K562 (cell line): ENCODE data around the gene TCEANC. TPM values are rescaled to one million over a fixed set of nuclear protein-coding genes. Genes with fewer than 3 reads are reported as not detected.
A peak's percentile ranks its signal among the peaks of the same experiment; 100 is the strongest.

Experiments
- BRCA1 ChIP-seq, 2 experiments: fragments of 450-650 bp in 1 of 2; sonication (generic) in 1 of 2; formaldehyde crosslinking in 1 of 2; IDR thresholded peaks; 2 replicates each; pipeline versions ENCODE4 v1.5.0 to v1.6.1; 2017 to 2020; ENCODE audit warnings: mild to moderate bottlenecking in 1 of 2, missing genetic modification reagents in 1 of 2
- C11orf30 ChIP-seq: fragments of 450-650 bp; IDR thresholded peaks from 2 replicates; pipeline ENCODE4 v1.6.1; 2016; ENCODE audit warnings: low read depth, mild to moderate bottlenecking
- CBFA2T2 ChIP-seq: fragments of 450-650 bp; conservative IDR thresholded peaks from 2 replicates; pipeline ENCODE4 v1.6.1; 2017; ENCODE audit warnings: mild to moderate bottlenecking
- ELF4 ChIP-seq: fragments of 450-650 bp; formaldehyde crosslinking; IDR thresholded peaks from 2 replicates; pipeline ENCODE4 v1.4.0; 2022; ENCODE audit warnings: missing genetic modification characterization
- JUND ChIP-seq, 2 experiments: IDR thresholded peaks; 2 replicates in 1 of 2; 3 replicates in 1 of 2; pipeline ENCODE4 v1.6.1; 2011; ENCODE audit warnings: borderline replicate concordance in 2 of 2, low read depth in 2 of 2, low read length in 2 of 2, improper control_type of control experiment in 1 of 2, missing biosample characterization in 1 of 2, missing genetic modification characterization in 1 of 2, missing genetic modification reagents in 1 of 2
- LCOR ChIP-seq: sonication (generic); formaldehyde crosslinking; IDR thresholded peaks from 2 replicates; pipeline ENCODE4 v1.8.0; 2022; ENCODE audit warnings: mild to moderate bottlenecking, missing genetic modification reagents
- MAZ ChIP-seq, 2 experiments: fragments of 450-650 bp in 1 of 2; sonication (generic) in 1 of 2; formaldehyde crosslinking; IDR thresholded peaks in 1 of 2; conservative IDR thresholded peaks in 1 of 2; 2 replicates each; pipeline versions ENCODE4 v1.4.0 to v1.5.0; 2020; ENCODE audit warnings: mild to moderate bottlenecking in 1 of 2, missing genetic modification reagents in 1 of 2
- PML ChIP-seq: IDR thresholded peaks from 2 replicates; pipeline ENCODE4 v1.6.1; 2012; ENCODE audit warnings: low read length, inconsistent platforms
- RB1 ChIP-seq: fragments of 450-650 bp; IDR thresholded peaks from 2 replicates; pipeline ENCODE4 v1.6.1; 2017; ENCODE audit warnings: low read depth, mild to moderate bottlenecking
- RBBP5 ChIP-seq: fragments of 200-600 bp; sonication (generic); IDR thresholded peaks from 2 replicates; pipeline ENCODE4 v1.6.1; 2012; ENCODE audit warnings: borderline replicate concordance, mild to moderate bottlenecking, low read length, control low read depth, inconsistent platforms; ENCODE audit not compliant: insufficient read depth, poor library complexity, severe bottlenecking
- TEAD4 ChIP-seq, 2 experiments: sonication (generic) in 1 of 2; formaldehyde crosslinking in 1 of 2; IDR thresholded peaks; 2 replicates each; pipeline versions ENCODE4 v1.6.1 to v1.8.0; 2012 to 2022; ENCODE audit warnings: borderline replicate concordance in 1 of 2, inconsistent platforms in 1 of 2, low read length in 1 of 2, mild to moderate bottlenecking in 1 of 2, missing genetic modification reagents in 1 of 2
- TRIM28 ChIP-seq: fragments of 450-650 bp; IDR thresholded peaks from 2 replicates; pipeline ENCODE4 v1.6.1; 2017
- ZBED1 ChIP-seq: IDR thresholded peaks from 2 replicates; pipeline ENCODE4 v1.6.1; 2014
- polyA plus RNA-seq, 8 experiments: library from polyadenylated mRNA; depleted of rRNA in 4 of 8; stranded (reverse) in 5 of 8; unstranded in 3 of 8; fragments of >200 nt; fragmentation: Nextera tagmentation in 2 of 8; fragmentation: Illumina TruSeq in 1 of 8; extraction: Ambion mirVana in 2 of 8; extraction: Trizol in 1 of 8; gene quantifications; 2 replicates each; pipeline versions ENCODE4 v1.2.1 to v1.2.3, GENCODE V29; 2011 to 2014; ENCODE audit warnings: inconsistent platforms in 1 of 8, missing spikeins in 1 of 8
- total RNA-seq, 7 experiments: library from RNA; depleted of rRNA in 6 of 7; stranded (reverse); fragments of >200 nt in 6 of 7; fragmentation: Illumina TruSeq in 2 of 7; extraction: Trizol in 2 of 7; gene quantifications; 2 replicates each; pipeline versions ENCODE4 v1.2.1 to v1.2.3, GENCODE V29; 2011 to 2021; ENCODE audit warnings: low replicate concordance in 1 of 7
- TF ChIP-seq, protein P1 (sequence below): sonication (generic); formaldehyde crosslinking; IDR thresholded peaks from 2 replicates; pipeline ENCODE4 v1.5.0; 2020; ENCODE audit warnings: missing genetic modification reagents
- TF ChIP-seq, protein P2 (sequence below): sonication (generic); formaldehyde crosslinking; IDR thresholded peaks from 2 replicates; pipeline ENCODE4 v1.8.0; 2022; ENCODE audit warnings: mild to moderate bottlenecking, missing genetic modification reagents
- TF ChIP-seq, protein P3 (sequence below): fragments of 450-650 bp; IDR thresholded peaks from 2 replicates; pipeline ENCODE4 v1.6.1; 2016
- TF ChIP-seq, protein P4 (sequence below): sonication (generic); IDR thresholded peaks from 2 replicates; pipeline ENCODE4 v1.6.1; 2016
- TF ChIP-seq, protein P5 (sequence below): fragments of 250-450 bp; sonication (Bioruptor Pico); IDR thresholded peaks from 2 replicates; pipeline ENCODE4 v1.5.0; 2021

TCEANC gene
- total and polyA plus RNA-seq, 9 of the 15 experiments (the other 6 are each of a cell fraction or from before 2014, with no cell fraction given), result 1.2 to 2.8 (median 2.0) TPM

DNA sequence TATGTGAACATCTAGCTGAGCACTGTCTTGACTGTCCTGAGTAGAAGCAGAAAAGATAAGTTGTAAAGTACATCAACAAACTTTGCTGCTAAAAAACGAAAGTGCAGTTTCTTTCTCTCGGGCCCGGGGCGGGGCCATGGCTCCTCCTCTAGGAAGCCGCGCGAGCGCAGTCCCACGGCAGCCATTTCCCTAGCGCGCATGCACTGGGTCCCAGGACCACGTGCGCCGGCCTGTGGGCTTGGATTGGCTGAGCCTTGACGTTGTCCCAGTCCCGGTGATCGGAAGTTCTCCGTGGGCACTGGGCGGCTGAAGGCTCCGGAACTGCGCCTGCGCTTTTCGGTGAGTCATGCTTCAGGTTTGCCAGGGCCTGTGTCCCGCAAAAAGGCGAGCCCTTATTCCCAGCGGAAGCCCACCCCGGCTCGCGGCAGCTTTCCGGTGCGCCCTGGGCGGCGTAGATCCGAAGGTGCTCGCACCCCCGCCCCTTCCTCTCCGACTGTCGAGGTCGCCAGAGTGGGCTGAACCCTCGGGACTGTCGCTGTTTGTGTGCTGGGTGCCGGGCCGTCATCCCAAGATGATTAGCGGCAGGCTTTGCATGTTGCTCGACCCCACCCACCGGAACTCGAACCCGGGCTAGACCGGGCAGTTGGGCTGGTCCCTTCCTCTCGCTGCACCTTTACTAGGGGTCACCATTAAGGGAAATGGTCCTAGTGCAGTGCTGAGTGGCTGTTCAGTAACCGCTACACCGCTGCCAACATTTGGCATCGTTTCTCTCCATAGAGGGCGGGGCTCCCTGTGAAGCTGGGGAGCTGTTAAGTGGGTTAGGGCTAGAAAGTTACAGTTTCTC is at the start of gene TCEANC (continued):
- TF ChIP-seq BRCA1 (IDR thresholded peaks at IDR 0.05) (no peak), BRCA1 (CRISPR knock-in tag; IDR thresholded peaks at IDR 0.05) (no peak), RBBP5 (peak; percentile 56), TRIM28 (peak; percentile 45; the same call in 1 of the 2 replicates), JUND (IDR thresholded peaks at IDR 0.05; ENCODE audit: borderline replicate concordance, low read depth, low read length) (peak; percentile 83), JUND (tag; IDR thresholded peaks at IDR 0.05; ENCODE audit: borderline replicate concordance, low read depth, low read length) (peak; percentile 67; the same call in 2 of the 3 replicates), ELF4 (CRISPR knock-in tag) (no peak), MAZ (CRISPR knock-in tag; conservative IDR thresholded peaks at IDR 0.05 in 1 of 2, IDR thresholded peaks at IDR 0.05 in 1 of 2) (peak in 1 of 2 experiments; percentile 62; a peak in 2 of 4 replicates), PML (0 out of 2 replicates have a peak, but pooled peaks have one; percentile 40), RB1 (0 out of 2 replicates have a peak, but pooled peaks have one; percentile 35), ZBED1 (0 out of 2 replicates have a peak, but pooled peaks have one; percentile 69), TEAD4 (IDR thresholded peaks at IDR 0.05; ENCODE audit: low read length) (no peak), TEAD4 (CRISPR knock-in tag; IDR thresholded peaks at IDR 0.05; ENCODE audit: borderline replicate concordance) (no peak), C11orf30 (peak; percentile 76), LCOR (CRISPR knock-in tag) (peak; percentile 36; the same call in 1 of the 2 replicates), CBFA2T2 (peak; percentile 60)
- TF ChIP-seq, protein P1, sequence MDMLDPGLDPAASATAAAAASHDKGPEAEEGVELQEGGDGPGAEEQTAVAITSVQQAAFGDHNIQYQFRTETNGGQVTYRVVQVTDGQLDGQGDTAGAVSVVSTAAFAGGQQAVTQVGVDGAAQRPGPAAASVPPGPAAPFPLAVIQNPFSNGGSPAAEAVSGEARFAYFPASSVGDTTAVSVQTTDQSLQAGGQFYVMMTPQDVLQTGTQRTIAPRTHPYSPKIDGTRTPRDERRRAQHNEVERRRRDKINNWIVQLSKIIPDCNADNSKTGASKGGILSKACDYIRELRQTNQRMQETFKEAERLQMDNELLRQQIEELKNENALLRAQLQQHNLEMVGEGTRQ (CRISPR knock-in tag), result peak; percentile 98
- TF ChIP-seq, protein P2, sequence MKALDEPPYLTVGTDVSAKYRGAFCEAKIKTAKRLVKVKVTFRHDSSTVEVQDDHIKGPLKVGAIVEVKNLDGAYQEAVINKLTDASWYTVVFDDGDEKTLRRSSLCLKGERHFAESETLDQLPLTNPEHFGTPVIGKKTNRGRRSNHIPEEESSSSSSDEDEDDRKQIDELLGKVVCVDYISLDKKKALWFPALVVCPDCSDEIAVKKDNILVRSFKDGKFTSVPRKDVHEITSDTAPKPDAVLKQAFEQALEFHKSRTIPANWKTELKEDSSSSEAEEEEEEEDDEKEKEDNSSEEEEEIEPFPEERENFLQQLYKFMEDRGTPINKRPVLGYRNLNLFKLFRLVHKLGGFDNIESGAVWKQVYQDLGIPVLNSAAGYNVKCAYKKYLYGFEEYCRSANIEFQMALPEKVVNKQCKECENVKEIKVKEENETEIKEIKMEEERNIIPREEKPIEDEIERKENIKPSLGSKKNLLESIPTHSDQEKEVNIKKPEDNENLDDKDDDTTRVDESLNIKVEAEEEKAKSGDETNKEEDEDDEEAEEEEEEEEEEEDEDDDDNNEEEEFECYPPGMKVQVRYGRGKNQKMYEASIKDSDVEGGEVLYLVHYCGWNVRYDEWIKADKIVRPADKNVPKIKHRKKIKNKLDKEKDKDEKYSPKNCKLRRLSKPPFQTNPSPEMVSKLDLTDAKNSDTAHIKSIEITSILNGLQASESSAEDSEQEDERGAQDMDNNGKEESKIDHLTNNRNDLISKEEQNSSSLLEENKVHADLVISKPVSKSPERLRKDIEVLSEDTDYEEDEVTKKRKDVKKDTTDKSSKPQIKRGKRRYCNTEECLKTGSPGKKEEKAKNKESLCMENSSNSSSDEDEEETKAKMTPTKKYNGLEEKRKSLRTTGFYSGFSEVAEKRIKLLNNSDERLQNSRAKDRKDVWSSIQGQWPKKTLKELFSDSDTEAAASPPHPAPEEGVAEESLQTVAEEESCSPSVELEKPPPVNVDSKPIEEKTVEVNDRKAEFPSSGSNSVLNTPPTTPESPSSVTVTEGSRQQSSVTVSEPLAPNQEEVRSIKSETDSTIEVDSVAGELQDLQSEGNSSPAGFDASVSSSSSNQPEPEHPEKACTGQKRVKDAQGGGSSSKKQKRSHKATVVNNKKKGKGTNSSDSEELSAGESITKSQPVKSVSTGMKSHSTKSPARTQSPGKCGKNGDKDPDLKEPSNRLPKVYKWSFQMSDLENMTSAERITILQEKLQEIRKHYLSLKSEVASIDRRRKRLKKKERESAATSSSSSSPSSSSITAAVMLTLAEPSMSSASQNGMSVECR, result peak; percentile 53; the same call in 1 of the 2 replicates
- TF ChIP-seq, protein P3, sequence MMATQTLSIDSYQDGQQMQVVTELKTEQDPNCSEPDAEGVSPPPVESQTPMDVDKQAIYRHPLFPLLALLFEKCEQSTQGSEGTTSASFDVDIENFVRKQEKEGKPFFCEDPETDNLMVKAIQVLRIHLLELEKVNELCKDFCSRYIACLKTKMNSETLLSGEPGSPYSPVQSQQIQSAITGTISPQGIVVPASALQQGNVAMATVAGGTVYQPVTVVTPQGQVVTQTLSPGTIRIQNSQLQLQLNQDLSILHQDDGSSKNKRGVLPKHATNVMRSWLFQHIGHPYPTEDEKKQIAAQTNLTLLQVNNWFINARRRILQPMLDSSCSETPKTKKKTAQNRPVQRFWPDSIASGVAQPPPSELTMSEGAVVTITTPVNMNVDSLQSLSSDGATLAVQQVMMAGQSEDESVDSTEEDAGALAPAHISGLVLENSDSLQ, result peak; percentile 77
- TF ChIP-seq, protein P4, sequence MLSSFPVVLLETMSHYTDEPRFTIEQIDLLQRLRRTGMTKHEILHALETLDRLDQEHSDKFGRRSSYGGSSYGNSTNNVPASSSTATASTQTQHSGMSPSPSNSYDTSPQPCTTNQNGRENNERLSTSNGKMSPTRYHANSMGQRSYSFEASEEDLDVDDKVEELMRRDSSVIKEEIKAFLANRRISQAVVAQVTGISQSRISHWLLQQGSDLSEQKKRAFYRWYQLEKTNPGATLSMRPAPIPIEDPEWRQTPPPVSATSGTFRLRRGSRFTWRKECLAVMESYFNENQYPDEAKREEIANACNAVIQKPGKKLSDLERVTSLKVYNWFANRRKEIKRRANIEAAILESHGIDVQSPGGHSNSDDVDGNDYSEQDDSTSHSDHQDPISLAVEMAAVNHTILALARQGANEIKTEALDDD, result no peak
- TF ChIP-seq, protein P5, sequence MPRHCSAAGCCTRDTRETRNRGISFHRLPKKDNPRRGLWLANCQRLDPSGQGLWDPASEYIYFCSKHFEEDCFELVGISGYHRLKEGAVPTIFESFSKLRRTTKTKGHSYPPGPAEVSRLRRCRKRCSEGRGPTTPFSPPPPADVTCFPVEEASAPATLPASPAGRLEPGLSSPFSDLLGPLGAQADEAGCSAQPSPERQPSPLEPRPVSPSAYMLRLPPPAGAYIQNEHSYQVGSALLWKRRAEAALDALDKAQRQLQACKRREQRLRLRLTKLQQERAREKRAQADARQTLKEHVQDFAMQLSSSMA (CRISPR knock-in tag), result no peak
